Panc1 (cell line): ENCODE measurements around the gene PLA2G2D. TPM values are rescaled to one million over a fixed set of nuclear protein-coding genes. Genes with fewer than 3 reads are reported as not detected.

Experiments used
- ATAC-seq: fragments of 200-7000 bp; cut with Tn5 transposase; 2 replicates; pipeline ENCODE4 v1.9.1; 2020; ENCODE audit warnings: mild to moderate bottlenecking, moderate library complexity
- BruUV-seq: library from RNA; stranded (reverse); fragments of 400-500 nt; replicated peaks from 2 replicates; lab custom pipeline; 2021; lab: Mats Ljungman, UMichigan
- CTCF ChIA-PET: fragments of 300-600 bp; sonication (Branson Sonifier 250); formaldehyde crosslinking; loops from one replicate; lab custom pipeline; 2022; ENCODE audit warnings: antibody characterized with exemption; lab: Charles Lee
- POLR2A ChIA-PET: fragments of 300-600 bp; sonication (Branson Sonifier 250); formaldehyde crosslinking; loops from one replicate; lab custom pipeline; 2022; ENCODE audit warnings: antibody characterized with exemption; lab: Charles Lee
- DNase-seq: peaks from one replicate; pipeline ENCODE4 v3.0.0-alpha.2; 2010; ENCODE audit warnings: low read depth, low spot score
- H3K27ac ChIP-seq: 2 replicates; pipeline ENCODE4 v1.5.1; 2011; ENCODE audit warnings: mild to moderate bottlenecking, low read length, inconsistent platforms
- H3K27me3 ChIP-seq: fragments of 200-500 bp; sonication (Bioruptor generic); 2 replicates; pipeline ENCODE4 v1.6.0; 2014; ENCODE audit warnings: low read length, inconsistent platforms; ENCODE audit not compliant: control insufficient read depth, insufficient read depth
- H3K36me3 ChIP-seq: fragments of 200-500 bp; sonication (Bioruptor generic); 2 replicates; pipeline ENCODE4 v1.5.1; 2014; ENCODE audit warnings: inconsistent platforms, mild to moderate bottlenecking, low read length, moderate library complexity; ENCODE audit not compliant: control insufficient read depth, insufficient read depth
- H3K4me1 ChIP-seq: 2 replicates; pipeline ENCODE4 v1.5.1; 2011; ENCODE audit warnings: inconsistent platforms, mild to moderate bottlenecking, low read length, moderate library complexity; ENCODE audit not compliant: control insufficient read depth, insufficient read depth
- H3K4me3 ChIP-seq, 2 experiments: 2 replicates each; pipeline ENCODE4 v1.5.1; 2011 to 2012; ENCODE audit warnings: low read depth in 2 of 2, low read length in 2 of 2, mild to moderate bottlenecking in 2 of 2, inconsistent platforms in 1 of 2, moderate library complexity in 1 of 2
- H3K9me3 ChIP-seq: fragments of 200-500 bp; sonication (Bioruptor generic); 2 replicates; pipeline ENCODE4 v1.5.1; 2014; ENCODE audit warnings: low read depth, mild to moderate bottlenecking, inconsistent platforms, low read length, moderate library complexity; ENCODE audit not compliant: control insufficient read depth, insufficient read depth
- CTCF ChIP-seq: fragments of 450-650 bp; IDR thresholded peaks from 2 replicates; pipeline ENCODE4 v1.5.1; 2017; ENCODE audit warnings: mild to moderate bottlenecking
- POLR2AphosphoS5 ChIP-seq: IDR thresholded peaks from 2 replicates; pipeline ENCODE4 v1.6.1; 2012; ENCODE audit warnings: mild to moderate bottlenecking, low read depth, low read length, moderate library complexity
- REST ChIP-seq, 2 experiments: IDR thresholded peaks; 2 replicates each; pipeline ENCODE4 v1.6.1; 2011 to 2012; ENCODE audit warnings: low read depth in 2 of 2, control low read depth in 1 of 2, low read length in 1 of 2, mild to moderate bottlenecking in 1 of 2, moderate library complexity in 1 of 2; ENCODE audit not compliant: insufficient read depth in 1 of 2
- SIN3A ChIP-seq: IDR thresholded peaks from 2 replicates; pipeline ENCODE4 v1.6.1; 2012; ENCODE audit warnings: low read depth, mild to moderate bottlenecking, low read length, moderate library complexity, borderline replicate concordance; ENCODE audit not compliant: insufficient read depth
- TCF7L2 ChIP-seq: IDR thresholded peaks from 2 replicates; pipeline ENCODE4 v1.6.1; 2011; ENCODE audit warnings: mild to moderate bottlenecking, low read depth, low read length, inconsistent platforms
- in situ Hi-C: cut with HindIII; loops from 2 replicates; pipeline ENCODE4 v1.10.0; 2016; ENCODE audit warnings: low sequenced_read_pairs, low pct_unique_long_range_greater_than_20kb
- intact Hi-C: fragments of 100-400 bp; cut with micrococcal nuclease; formaldehyde crosslinking; loops from one replicate; pipeline ENCODE4 v1.10.0; 2022; ENCODE audit not compliant: unreplicated experiment
- total RNA-seq: library from RNA; stranded (reverse); gene quantifications from one replicate; pipeline ENCODE4 v1.2.1, GENCODE V29; 2021; ENCODE audit not compliant: unreplicated experiment

Gene PLA2G2D
- total RNA-seq, 1 experiment from 2014 or later, result not detected

GRCh38 chr1:20086800-20087199 lies 32.5 kb downstream of the PLA2G2D start:
- Histone ChIP-seq H3K4me3 (no peak overlapping the region), H3K27ac (no peak overlapping the region), H3K36me3 (no peaks in the 10 kb centered on the region), H3K4me1 (no peaks in the 10 kb centered on the region), H3K27me3 (peaks cover 7% of the 10 kb centered on the region), H3K9me3 (no peaks in the 10 kb centered on the region)
- TF ChIP-seq CTCF (no peak), TCF7L2 (no peak), POLR2AphosphoS5 (no peak), REST (IDR thresholded peaks at IDR 0.05; ENCODE audit: insufficient read depth in 1 of 2, low read depth in 2 of 2, low read length in 1 of 2) (no peak), SIN3A (no peak)
- ATAC-seq (no peak), DNase-seq (no peak)
- BruUV-seq, result no TSS peak
- CTCF ChIA-PET, result no interaction called here
- in situ Hi-C loops (no loop called here), intact Hi-C loops (no loop called here)
- POLR2A ChIA-PET, result no interaction called here

GRCh38 chr1:20083178-20083944 lies 36.0 kb downstream of the PLA2G2D start:
- in situ Hi-C loops, result no loop called here
- no peak overlapping the region for H3K4me3 ChIP-seq
- H3K9me3 ChIP-seq, result no peaks in the 10 kb centered on the region
- ATAC-seq (no peak), DNase-seq (no peak)
- BruUV-seq, result no TSS peak
- H3K27me3 ChIP-seq, result no peaks in the 10 kb centered on the region
- intact Hi-C loops, result no loop called here
- H3K4me1 ChIP-seq, result no peaks in the 10 kb centered on the region
- no peak overlapping the region for H3K27ac ChIP-seq
- ChIA-PET CTCF (no interaction called here), POLR2A (no interaction called here)
- no peaks in the 10 kb centered on the region for H3K36me3 ChIP-seq
- no peak for TF ChIP-seq REST (IDR thresholded peaks at IDR 0.05; ENCODE audit: insufficient read depth in 1 of 2, low read depth in 2 of 2, low read length in 1 of 2)
